Endothelial cell of umbilical vein (primary cell): ENCODE results near the gene C1orf159. TPM values are rescaled to one million over a fixed set of nuclear protein-coding genes. Genes with fewer than 3 reads are reported as not detected.

Source experiments
- BruUV-seq: library from RNA; stranded (reverse); fragments of 400-500 nt; replicated peaks from 2 replicates; lab custom pipeline; 2021; lab: Mats Ljungman, UMichigan
- CTCF ChIA-PET: fragments of 300-600, 350-600 bp; sonication (Branson Sonifier 250); formaldehyde crosslinking; loops from one replicate; lab custom pipeline; 2021; ENCODE audit warnings: antibody characterized with exemption, inconsistent platforms; lab: Charles Lee
- POLR2A ChIA-PET: fragments of 300-600, 350-600 bp; sonication (Branson Sonifier 250); formaldehyde crosslinking; loops from one replicate; lab custom pipeline; 2021; ENCODE audit warnings: antibody characterized with exemption, inconsistent platforms; lab: Charles Lee
- DNase-seq: peaks from one replicate; pipeline ENCODE4 v3.0.0-alpha.2; 2011; ENCODE audit warnings: low read depth, low spot score
- FAIRE-seq: peaks from 2 replicates; lab custom pipeline; 2011; peaks lifted over from hg19 to GRCh38; lab: Jason Lieb, UNC
- H2AFZ ChIP-seq: 2 replicates; pipeline ENCODE4 v1.6.0; 2012; ENCODE audit warnings: low read depth, low read length, control low read depth, inconsistent platforms
- H3K27ac ChIP-seq: 2 replicates; pipeline ENCODE4 v1.5.1; 2011; ENCODE audit warnings: low read depth, mild to moderate bottlenecking, control low read depth, low read length, moderate library complexity; ENCODE audit not compliant: insufficient read depth
- H3K27me3 ChIP-seq, 2 experiments: 2 replicates each; pipeline versions ENCODE4 v1.6.0 to v1.6.1; 2011; ENCODE audit warnings: low read length in 2 of 2, mixed read lengths in 1 of 2; ENCODE audit not compliant: control insufficient read depth in 2 of 2, insufficient read depth in 2 of 2
- H3K36me3 ChIP-seq, 2 experiments: 2 replicates in 1 of 2; 3 replicates in 1 of 2; pipeline ENCODE4 v1.5.1; 2011; ENCODE audit warnings: low read length in 2 of 2, mild to moderate bottlenecking in 1 of 2, moderate library complexity in 1 of 2; ENCODE audit not compliant: control insufficient read depth in 2 of 2, insufficient read depth in 2 of 2; ENCODE audit errors: extremely low read depth in 1 of 2
- H3K4me1 ChIP-seq: 3 replicates; pipeline ENCODE4 v1.5.1; 2011; ENCODE audit warnings: mild to moderate bottlenecking, low read length; ENCODE audit not compliant: control insufficient read depth, insufficient read depth; ENCODE audit errors: extremely low read depth
- H3K4me2 ChIP-seq: 2 replicates; pipeline ENCODE4 v1.6.1; 2011; ENCODE audit warnings: low read length, control low read depth, mixed read lengths; ENCODE audit not compliant: insufficient read depth
- H3K4me3 ChIP-seq, 3 experiments: fragments of 200-600 bp in 1 of 3; sonication (generic), shearing (Covaris generic) in 1 of 3; replicated peaks in 1 of 3; 2 replicates each; pipeline ENCODE4 v1.5.1; 2011 to 2016; ENCODE audit warnings: control low read depth in 3 of 3, low read length in 3 of 3, mild to moderate bottlenecking in 2 of 3, inconsistent platforms in 1 of 3, low read depth in 1 of 3, moderate library complexity in 1 of 3; ENCODE audit not compliant: insufficient read depth in 1 of 3
- H3K79me2 ChIP-seq: 2 replicates; pipeline ENCODE4 v1.6.0; 2012; ENCODE audit warnings: low read length, inconsistent platforms; ENCODE audit not compliant: control insufficient read depth, insufficient read depth
- H3K9ac ChIP-seq: replicated peaks from 2 replicates; pipeline ENCODE3; 2011; ENCODE audit warnings: low read length, control low read depth; ENCODE audit not compliant: insufficient read depth; ENCODE audit errors: extremely low read depth
- H3K9me1 ChIP-seq: replicated peaks from 3 replicates; pipeline ENCODE4 v1.6.0; 2011; ENCODE audit warnings: mild to moderate bottlenecking, low read length; ENCODE audit not compliant: control insufficient read depth, insufficient read depth; ENCODE audit errors: extremely low read depth
- H3K9me3 ChIP-seq: replicated peaks from 2 replicates; pipeline ENCODE4 v1.5.1; 2012; ENCODE audit warnings: low read length, inconsistent platforms; ENCODE audit not compliant: control insufficient read depth, insufficient read depth
- H4K20me1 ChIP-seq: replicated peaks from 2 replicates; pipeline ENCODE3; 2011; ENCODE audit warnings: mild to moderate bottlenecking, low read length; ENCODE audit not compliant: control insufficient read depth, insufficient read depth; ENCODE audit errors: extremely low read depth
- EZH2 ChIP-seq: IDR thresholded peaks from 2 replicates; pipeline ENCODE4 v1.6.1; 2012; ENCODE audit warnings: borderline replicate concordance, low read depth, mild to moderate bottlenecking, moderate library complexity, low read length, inconsistent platforms; ENCODE audit not compliant: severe bottlenecking
- FOS ChIP-seq: IDR thresholded peaks from 2 replicates; pipeline ENCODE4 v1.6.1; 2011; ENCODE audit warnings: mild to moderate bottlenecking, low read length, moderate library complexity, borderline replicate concordance; ENCODE audit not compliant: insufficient read depth
- GATA2 ChIP-seq: IDR thresholded peaks from 2 replicates; pipeline ENCODE4 v1.7.0; 2011; ENCODE audit warnings: low read depth, mild to moderate bottlenecking, moderate library complexity, mixed read lengths, low read length; ENCODE audit not compliant: insufficient read length, insufficient read depth
- JUN ChIP-seq: IDR thresholded peaks from 2 replicates; pipeline ENCODE4 v1.6.1; 2011; ENCODE audit warnings: borderline replicate concordance, low read depth; ENCODE audit not compliant: insufficient read length, insufficient read depth
- MAX ChIP-seq: IDR thresholded peaks from 2 replicates; pipeline ENCODE4 v1.6.1; 2011; ENCODE audit not compliant: insufficient read depth, insufficient read length
- MYC ChIP-seq: IDR thresholded peaks from one replicate; pipeline ENCODE4 v1.6.1; 2011; ENCODE audit warnings: mild to moderate bottlenecking, low read depth, low read length
- POLR2A ChIP-seq: IDR thresholded peaks from 2 replicates; pipeline ENCODE4 v1.6.1; 2012; ENCODE audit warnings: low read depth, mild to moderate bottlenecking, control low read depth, low read length
- POLR2AphosphoS5 ChIP-seq: IDR thresholded peaks from 2 replicates; pipeline ENCODE4 v1.6.1; 2012; ENCODE audit warnings: low read depth, mild to moderate bottlenecking, control low read depth, low read length, moderate library complexity; ENCODE audit not compliant: insufficient read depth
- dilution Hi-C: fragments of 300-500 bp; cut with MboI; formaldehyde crosslinking; loops from one replicate; pipeline ENCODE4 v1.15.0; 2019; ENCODE audit warnings: low sequenced_read_pairs; ENCODE audit not compliant: extremely low pct_ligation_motif_present
- intact Hi-C: fragments of 100-400 bp; cut with micrococcal nuclease; formaldehyde crosslinking; loops from one replicate; pipeline ENCODE4 v1.10.0; 2022
- polyA plus RNA-seq, 4 experiments: library from polyadenylated mRNA; depleted of rRNA in 3 of 4; stranded (reverse) in 3 of 4; unstranded in 1 of 4; fragments of >200 nt; gene quantifications; 2 replicates each; pipeline versions ENCODE4 v1.2.1 to v1.2.3, GENCODE V29; 2011 to 2012; ENCODE audit warnings: missing spikeins in 1 of 4
- total RNA-seq: library from RNA; stranded (reverse); gene quantifications from 2 replicates; pipeline ENCODE4 v1.2.3, GENCODE V29; 2021
- TF ChIP-seq, protein P1 (sequence below), 2 donors: IDR thresholded peaks; 1 replicate in 1 of 2; 2 replicates in 1 of 2; pipeline ENCODE4 v1.5.1; 2011; ENCODE audit warnings: low read length in 2 of 2, mild to moderate bottlenecking in 2 of 2, moderate library complexity in 2 of 2, control low read depth in 1 of 2, inconsistent platforms in 1 of 2, low read depth in 1 of 2; ENCODE audit not compliant: insufficient read depth in 1 of 2; ENCODE audit errors: extremely low read depth in 1 of 2

Gene C1orf159
- total and polyA plus RNA-seq, 2 donors (not counting 3 experiments of a cell fraction or from before 2014, with no cell fraction given): 16.1 to 20.1 TPM

DNA sequence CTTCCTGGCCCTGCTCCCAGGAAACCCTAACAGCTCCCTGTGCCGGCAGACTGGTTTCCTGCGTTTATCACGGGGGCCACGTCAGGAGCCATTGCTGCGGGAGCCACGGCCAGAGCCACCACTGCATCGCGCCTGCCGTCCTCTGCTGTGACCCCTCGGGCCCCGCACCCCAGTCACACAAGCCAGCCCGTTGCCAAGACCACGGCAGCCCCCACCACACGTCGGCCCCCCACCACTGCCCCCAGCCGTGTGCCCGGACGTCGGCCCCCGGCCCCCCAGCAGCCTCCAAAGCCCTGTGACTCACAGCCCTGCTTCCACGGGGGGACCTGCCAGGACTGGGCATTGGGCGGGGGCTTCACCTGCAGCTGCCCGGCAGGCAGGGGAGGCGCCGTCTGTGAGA, 67.9 kb downstream of the C1orf159 start:
- H3K9me3 ChIP-seq: no peaks in the 10 kb centered on the region
- CTCF ChIA-PET: no interaction called here
- H3K9ac ChIP-seq: no peak overlapping the region
- H4K20me1 ChIP-seq: no peaks in the 10 kb centered on the region
- no peak for DNase-seq
- no peaks in the 10 kb centered on the region for H3K9me1 ChIP-seq
- dilution Hi-C loops: no loop called here
- H3K27me3 ChIP-seq: no peaks in the 10 kb centered on the region
- POLR2A ChIA-PET: no interaction called here
- BruUV-seq: no TSS peak
- H3K4me3 ChIP-seq: no peak overlapping the region
- no peak overlapping the region for H3K27ac ChIP-seq
- H3K4me2 ChIP-seq: no peak overlapping the region
- intact Hi-C loops: no loop called here
- no peak for FAIRE-seq
- H3K79me2 ChIP-seq: no peaks in the 10 kb centered on the region
- H3K36me3 ChIP-seq: peaks cover 0 to 24% of the 10 kb centered on the region in 2 experiments
- no peak for TF ChIP-seq FOS
- no peak for TF ChIP-seq MAX
- TF ChIP-seq, protein P1, sequence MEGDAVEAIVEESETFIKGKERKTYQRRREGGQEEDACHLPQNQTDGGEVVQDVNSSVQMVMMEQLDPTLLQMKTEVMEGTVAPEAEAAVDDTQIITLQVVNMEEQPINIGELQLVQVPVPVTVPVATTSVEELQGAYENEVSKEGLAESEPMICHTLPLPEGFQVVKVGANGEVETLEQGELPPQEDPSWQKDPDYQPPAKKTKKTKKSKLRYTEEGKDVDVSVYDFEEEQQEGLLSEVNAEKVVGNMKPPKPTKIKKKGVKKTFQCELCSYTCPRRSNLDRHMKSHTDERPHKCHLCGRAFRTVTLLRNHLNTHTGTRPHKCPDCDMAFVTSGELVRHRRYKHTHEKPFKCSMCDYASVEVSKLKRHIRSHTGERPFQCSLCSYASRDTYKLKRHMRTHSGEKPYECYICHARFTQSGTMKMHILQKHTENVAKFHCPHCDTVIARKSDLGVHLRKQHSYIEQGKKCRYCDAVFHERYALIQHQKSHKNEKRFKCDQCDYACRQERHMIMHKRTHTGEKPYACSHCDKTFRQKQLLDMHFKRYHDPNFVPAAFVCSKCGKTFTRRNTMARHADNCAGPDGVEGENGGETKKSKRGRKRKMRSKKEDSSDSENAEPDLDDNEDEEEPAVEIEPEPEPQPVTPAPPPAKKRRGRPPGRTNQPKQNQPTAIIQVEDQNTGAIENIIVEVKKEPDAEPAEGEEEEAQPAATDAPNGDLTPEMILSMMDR (IDR thresholded peaks at IDR 0.05; ENCODE audit: extremely low read depth in 1 of 2, insufficient read depth in 1 of 2, low read depth in 1 of 2, low read length in 2 of 2): no peak
- H2AFZ ChIP-seq: no peak overlapping the region
- H3K4me1 ChIP-seq: no peaks in the 10 kb centered on the region

DNA sequence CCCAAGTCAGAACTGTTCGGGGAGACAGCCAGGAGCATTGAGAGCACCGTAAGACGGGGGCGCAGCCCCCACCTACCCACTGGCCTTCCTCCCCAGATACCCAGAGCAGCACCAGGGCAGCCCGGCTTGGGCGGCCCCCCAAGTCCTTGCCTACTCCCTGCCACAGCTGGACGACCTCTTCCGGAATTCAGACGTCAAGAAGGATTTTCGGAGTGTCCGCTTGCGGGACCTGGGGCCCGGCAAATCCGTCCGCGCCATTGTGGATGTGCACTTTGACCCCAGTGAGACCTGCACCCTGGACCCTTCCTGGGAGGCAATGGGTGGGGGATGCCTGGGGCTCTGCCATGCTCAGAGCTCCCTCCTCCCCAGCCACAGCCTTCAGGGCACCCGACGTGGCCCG, 68.5 kb downstream of the C1orf159 start:
- TF ChIP-seq GATA2 (no peak), MAX (no peak), POLR2AphosphoS5 (no peak), JUN (no peak), POLR2A (no peak), MYC (no peak), EZH2 (no peak), FOS (no peak)
- TF ChIP-seq, protein P1 (IDR thresholded peaks at IDR 0.05; ENCODE audit: extremely low read depth in 1 of 2, insufficient read depth in 1 of 2, low read depth in 1 of 2, low read length in 2 of 2): no peak
- Histone ChIP-seq H2AFZ (no peak overlapping the region), H3K79me2 (no peaks in the 10 kb centered on the region), H3K4me3 (no peak overlapping the region), H3K4me2 (no peak overlapping the region), H3K4me1 (no peaks in the 10 kb centered on the region), H4K20me1 (no peaks in the 10 kb centered on the region), H3K9me3 (no peaks in the 10 kb centered on the region), H3K27me3 (no peaks in the 10 kb centered on the region), H3K9ac (no peak overlapping the region), H3K36me3 (peaks cover 0 to 24% of the 10 kb centered on the region in 2 experiments), H3K9me1 (no peaks in the 10 kb centered on the region), H3K27ac (no peak overlapping the region)
- DNase-seq: no peak
- POLR2A ChIA-PET: no interaction called here
- BruUV-seq: no TSS peak
- no peak for FAIRE-seq
- dilution Hi-C loops: no loop called here
- CTCF ChIA-PET: no interaction called here
- intact Hi-C loops: no loop called here
